DND-41 (cell line): ENCODE data around the gene TBC1D22B.

Source experiments
- ATAC-seq: fragments of 200-7000 bp; cut with Tn5 transposase; 3 replicates; pipeline ENCODE4 v1.9.1; 2021; ENCODE audit warnings: low read depth; ENCODE audit not compliant: insufficient read depth
- DNase-seq: peaks from one replicate; pipeline ENCODE4 v3.0.0-alpha.2; 2020
- H2AFZ ChIP-seq: 2 replicates; pipeline ENCODE4 v1.6.0; 2012; ENCODE audit warnings: low read depth, low read length
- H3K27ac ChIP-seq: 2 replicates; pipeline ENCODE4 v1.5.1; 2012; ENCODE audit warnings: low read length, inconsistent platforms
- H3K27me3 ChIP-seq: fragments of 200-600 bp; sonication (generic); 2 replicates; pipeline ENCODE4 v1.6.0; 2012; ENCODE audit warnings: low read length, mild to moderate bottlenecking, inconsistent platforms; ENCODE audit not compliant: insufficient read depth, poor library complexity
- H3K36me3 ChIP-seq: 2 replicates; pipeline ENCODE4 v1.5.1; 2012; ENCODE audit warnings: low read length, inconsistent platforms; ENCODE audit not compliant: insufficient read depth
- H3K4me1 ChIP-seq: 2 replicates; pipeline ENCODE4 v1.5.1; 2012; ENCODE audit warnings: mild to moderate bottlenecking, low read length; ENCODE audit not compliant: insufficient read depth
- H3K4me2 ChIP-seq: 2 replicates; pipeline ENCODE4 v1.6.0; 2012; ENCODE audit warnings: mild to moderate bottlenecking, moderate library complexity, low read length, inconsistent platforms; ENCODE audit not compliant: insufficient read depth
- H3K4me3 ChIP-seq, 2 experiments: fragments of 200-600 bp in 1 of 2; shearing (Covaris generic) in 1 of 2; 2 replicates each; pipeline ENCODE4 v1.5.1; 2012 to 2016; ENCODE audit warnings: inconsistent platforms in 2 of 2, low read length in 2 of 2, mild to moderate bottlenecking in 2 of 2, low read depth in 1 of 2, moderate library complexity in 1 of 2
- H3K79me2 ChIP-seq: 2 replicates; pipeline ENCODE4 v1.6.0; 2012; ENCODE audit warnings: low read length, inconsistent platforms; ENCODE audit not compliant: insufficient read depth
- H3K9ac ChIP-seq: 2 replicates; pipeline ENCODE4 v1.6.0; 2012; ENCODE audit warnings: low read depth, mild to moderate bottlenecking, inconsistent platforms, low read length, moderate library complexity
- H3K9me3 ChIP-seq: 2 replicates; pipeline ENCODE4 v1.5.1; 2012; ENCODE audit warnings: low read length, moderate library complexity, mild to moderate bottlenecking, inconsistent platforms; ENCODE audit not compliant: insufficient read depth, severe bottlenecking
- H4K20me1 ChIP-seq: 2 replicates; pipeline ENCODE4 v1.6.0; 2012; ENCODE audit warnings: low read length; ENCODE audit not compliant: insufficient read depth
- EZH2 ChIP-seq: IDR thresholded peaks from 3 replicates; pipeline ENCODE4 v1.6.1; 2012; ENCODE audit warnings: borderline replicate concordance, low read depth, mild to moderate bottlenecking, moderate library complexity, low read length, inconsistent platforms; ENCODE audit not compliant: severe bottlenecking
- TF ChIP-seq, protein P1 (sequence below): IDR thresholded peaks from 2 replicates; pipeline ENCODE4 v1.5.1; 2012; ENCODE audit warnings: borderline replicate concordance, low read length, moderate library complexity, mild to moderate bottlenecking; ENCODE audit not compliant: poor library complexity, severe bottlenecking; ENCODE audit errors: extremely low read depth

Gene TBC1D22B

DNA sequence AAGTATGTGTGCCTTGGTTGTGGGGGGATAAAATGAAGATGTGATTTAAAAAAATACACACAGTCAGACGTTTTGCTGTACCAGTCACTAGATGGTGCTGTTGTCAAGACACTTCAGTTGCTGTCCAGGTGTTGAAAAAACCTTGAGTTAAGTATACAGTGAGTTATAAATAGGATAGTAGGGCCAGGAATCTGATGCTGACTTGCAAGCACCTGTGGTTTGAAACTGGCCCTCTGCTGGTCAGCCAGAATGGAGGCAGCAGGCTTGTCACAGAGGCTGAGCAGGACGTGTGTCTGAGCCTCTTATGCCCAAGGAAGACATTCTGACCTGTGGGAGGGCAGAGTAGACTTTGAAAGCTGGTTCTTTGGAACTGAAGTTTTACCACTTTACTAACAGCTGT lies 124.0 kb downstream of the TBC1D22B start:
- H3K4me3 ChIP-seq: no peak overlapping the region
- ATAC-seq (peak; percentile 84), DNase-seq (peak; percentile 44)
- TF ChIP-seq, protein P1, sequence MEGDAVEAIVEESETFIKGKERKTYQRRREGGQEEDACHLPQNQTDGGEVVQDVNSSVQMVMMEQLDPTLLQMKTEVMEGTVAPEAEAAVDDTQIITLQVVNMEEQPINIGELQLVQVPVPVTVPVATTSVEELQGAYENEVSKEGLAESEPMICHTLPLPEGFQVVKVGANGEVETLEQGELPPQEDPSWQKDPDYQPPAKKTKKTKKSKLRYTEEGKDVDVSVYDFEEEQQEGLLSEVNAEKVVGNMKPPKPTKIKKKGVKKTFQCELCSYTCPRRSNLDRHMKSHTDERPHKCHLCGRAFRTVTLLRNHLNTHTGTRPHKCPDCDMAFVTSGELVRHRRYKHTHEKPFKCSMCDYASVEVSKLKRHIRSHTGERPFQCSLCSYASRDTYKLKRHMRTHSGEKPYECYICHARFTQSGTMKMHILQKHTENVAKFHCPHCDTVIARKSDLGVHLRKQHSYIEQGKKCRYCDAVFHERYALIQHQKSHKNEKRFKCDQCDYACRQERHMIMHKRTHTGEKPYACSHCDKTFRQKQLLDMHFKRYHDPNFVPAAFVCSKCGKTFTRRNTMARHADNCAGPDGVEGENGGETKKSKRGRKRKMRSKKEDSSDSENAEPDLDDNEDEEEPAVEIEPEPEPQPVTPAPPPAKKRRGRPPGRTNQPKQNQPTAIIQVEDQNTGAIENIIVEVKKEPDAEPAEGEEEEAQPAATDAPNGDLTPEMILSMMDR: peak; percentile 82
- no peak for TF ChIP-seq EZH2
- H3K79me2 ChIP-seq: no peaks in the 10 kb centered on the region
- no peaks in the 10 kb centered on the region for H4K20me1 ChIP-seq
- H3K27ac ChIP-seq: no peak overlapping the region
- H3K9me3 ChIP-seq: no peaks in the 10 kb centered on the region
- H3K4me2 ChIP-seq: no peak overlapping the region
- H3K27me3 ChIP-seq: no peaks in the 10 kb centered on the region
- H3K9ac ChIP-seq: no peak overlapping the region
- H3K36me3 ChIP-seq: peaks cover 66% of the 10 kb centered on the region
- no peaks in the 10 kb centered on the region for H3K4me1 ChIP-seq
- no peak overlapping the region for H2AFZ ChIP-seq
